ENCODE measurements around the gene SEPTIN8. TPM values are rescaled to one million over a fixed set of nuclear protein-coding genes. Genes with fewer than 3 reads are reported as not detected.

Gene SEPTIN8
- total and polyA plus RNA-seq, 12 donors, result 11.3 to 41.8 (median 30.4) TPM

- Histone ChIP-seq H3K36me3 (no peaks in the 10 kb centered on the region), H3K4me3 (no peak overlapping the region), H3K9me3 (no peaks in the 10 kb centered on the region), H3K27ac (no peak overlapping the region), H3K4me1 (peaks cover 0 to 7% (median 0%) of the 10 kb centered on the region in 9 donors), H3K27me3 (peaks cover 0 to 44% (median 17%) of the 10 kb centered on the region in 7 donors)
- 81 to 84% methylated on average over 5 of the region's 5 CpGs for WGBS, 2 donors
- DNase-seq (no peak), ATAC-seq (no peak)
- TF ChIP-seq CTCF (IDR thresholded peaks at IDR 0.05), result peak in 3 of 9 donors; percentile 18 to 26 (median 23)
- intact Hi-C loops (cut with DNase I), result no loop called here
Observed at GRCh38 chr5:132802044-132802684, 25.1 kb upstream of the SEPTIN8 start.

DNA sequence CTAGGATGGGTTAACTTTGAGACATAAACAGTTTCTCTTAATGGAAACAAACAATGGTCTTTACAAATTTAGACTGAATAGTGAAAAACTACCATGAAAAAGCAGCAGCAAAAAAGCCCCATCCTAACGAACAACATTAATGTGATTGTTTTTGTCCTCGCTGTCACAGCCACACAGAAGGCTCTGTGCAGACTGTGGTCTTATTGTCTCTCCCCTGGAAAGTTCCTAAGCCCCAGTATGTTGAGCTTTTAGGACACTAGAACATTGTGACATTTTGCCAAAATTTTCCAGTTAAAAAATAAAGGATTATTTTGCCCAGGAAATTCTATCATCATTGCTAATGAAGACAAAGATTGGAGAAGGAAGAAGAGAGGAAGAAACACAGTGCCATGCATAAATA lies 23.5 kb upstream of the SEPTIN8 start:
- peaks cover 0 to 7% (median 0%) of the 10 kb centered on the region in 9 donors for H3K4me1 ChIP-seq
- no peaks in the 10 kb centered on the region for H3K9me3 ChIP-seq
- intact Hi-C loops (cut with DNase I), result no loop called here
- no peak for TF ChIP-seq CTCF (IDR thresholded peaks at IDR 0.05)
- 74 to 80% methylated on average over 2 of the region's 2 CpGs for WGBS, 2 donors
- H3K4me3 ChIP-seq, result no peak overlapping the region
- DNase-seq (no peak), ATAC-seq (no peak)
- H3K27ac ChIP-seq, result no peak overlapping the region
- H3K27me3 ChIP-seq, result peaks cover 0 to 31% (median 15%) of the 10 kb centered on the region in 7 donors
- H3K36me3 ChIP-seq, result no peaks in the 10 kb centered on the region

- Histone ChIP-seq H3K9me3 (no peaks in the 10 kb centered on the region), H3K27me3 (peaks cover 0 to 31% (median 15%) of the 10 kb centered on the region in 7 donors), H3K4me3 (no peak overlapping the region), H3K27ac (no peak overlapping the region), H3K36me3 (no peaks in the 10 kb centered on the region), H3K4me1 (peaks cover 0 to 7% (median 0%) of the 10 kb centered on the region in 9 donors)
- 80 to 88% methylated on average over 2 of the region's 2 CpGs for WGBS, 2 donors
- no peak for ATAC-seq
- no peak for DNase-seq
- intact Hi-C loops (cut with DNase I), result no loop called here
- no peak for TF ChIP-seq CTCF (IDR thresholded peaks at IDR 0.05)
Observed at GRCh38 chr5:132799392-132799791, 22.4 kb upstream of the SEPTIN8 start.

GRCh38 chr5:132797651-132798050 lies 20.6 kb upstream of the SEPTIN8 start:
- H3K9me3 ChIP-seq, result no peaks in the 10 kb centered on the region
- WGBS, 2 donors, result 40 to 41% methylated on average over 2 of the region's 2 CpGs
- peaks cover 0 to 7% (median 0%) of the 10 kb centered on the region in 9 donors for H3K4me1 ChIP-seq
- no peak overlapping the region for H3K4me3 ChIP-seq
- H3K27ac ChIP-seq, result no peak overlapping the region
- ATAC-seq, result peak in 1 of 8 donors; percentile 44
- no peaks in the 10 kb centered on the region for H3K36me3 ChIP-seq
- no peak for TF ChIP-seq CTCF (IDR thresholded peaks at IDR 0.05)
- H3K27me3 ChIP-seq, result peaks cover 0 to 30% (median 10%) of the 10 kb centered on the region in 7 donors
- DNase-seq, result no peak
- intact Hi-C loops (cut with DNase I), result no loop called here

Measured in heart right ventricle (tissue), 16 donors.